Ramos (cell line): ENCODE results near the gene ARHGEF28.

Experiments used
- in situ Hi-C: fragments of 300-500 bp; cut with MboI; formaldehyde crosslinking; loops from one replicate; pipeline ENCODE4 v1.14.3; 2022; ENCODE audit warnings: low sequenced_read_pairs; ENCODE audit not compliant: unreplicated experiment

ARHGEF28 gene

DNA sequence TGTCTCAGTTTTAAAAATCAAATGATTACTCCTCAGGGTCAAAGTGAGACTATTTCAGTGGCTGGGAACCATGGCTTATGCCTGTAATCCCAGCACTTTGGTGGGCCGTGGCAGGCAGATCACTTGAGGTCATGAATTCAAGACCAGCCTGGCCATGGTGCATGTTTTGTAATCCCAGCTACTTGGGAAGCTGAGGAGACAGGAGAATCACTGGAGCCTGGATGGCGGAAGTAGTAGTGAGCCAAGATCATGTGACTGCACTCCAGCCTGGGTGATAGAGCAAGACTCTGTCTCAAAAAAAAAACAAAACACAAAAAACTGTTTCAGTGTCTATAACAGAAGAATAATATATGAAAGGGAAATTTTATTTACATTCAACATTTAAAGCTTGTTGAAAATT lies 182.9 kb downstream of the ARHGEF28 start:
- in situ Hi-C loops: no loop called here

DNA sequence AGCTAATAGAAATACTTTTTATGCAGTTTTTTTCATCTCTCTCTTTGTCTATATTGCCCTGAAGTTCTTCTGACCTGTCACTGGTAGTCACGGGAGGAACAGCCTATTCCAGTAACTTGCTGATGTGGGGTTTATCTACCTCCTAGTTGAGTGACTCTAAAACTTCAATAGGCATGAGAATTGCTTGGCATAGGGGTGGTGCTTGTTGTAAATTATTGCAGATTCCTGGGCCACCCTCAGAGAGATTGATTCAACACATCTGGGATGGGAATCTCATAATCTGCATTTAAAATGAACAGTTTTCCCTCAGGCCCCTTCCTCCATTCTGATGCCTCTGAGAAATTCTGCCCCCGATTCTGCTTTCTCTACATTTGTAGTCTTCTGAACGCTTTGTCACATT lies 184.4 kb downstream of the ARHGEF28 start:
- in situ Hi-C loops: no loop called here

DNA sequence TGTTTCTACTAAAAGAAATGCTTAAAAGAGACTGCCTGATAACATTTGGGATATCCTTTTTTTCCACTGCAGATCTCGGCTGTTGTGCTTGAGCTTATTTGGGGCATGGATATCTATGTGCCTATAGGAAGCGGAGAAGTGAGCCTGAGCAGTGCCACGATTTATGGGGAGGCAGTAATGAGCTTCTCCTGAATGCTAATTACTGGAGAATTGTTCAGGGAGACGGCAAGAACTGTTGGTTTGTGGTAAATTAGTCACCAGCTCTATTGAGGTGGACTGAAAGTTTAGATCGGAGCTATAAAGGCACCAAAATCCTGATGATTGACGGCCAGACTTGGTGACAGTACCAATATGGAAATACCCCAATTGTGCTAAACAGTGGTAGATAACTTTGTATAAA lies 186.5 kb downstream of the ARHGEF28 start:
- in situ Hi-C loops: no loop called here

DNA sequence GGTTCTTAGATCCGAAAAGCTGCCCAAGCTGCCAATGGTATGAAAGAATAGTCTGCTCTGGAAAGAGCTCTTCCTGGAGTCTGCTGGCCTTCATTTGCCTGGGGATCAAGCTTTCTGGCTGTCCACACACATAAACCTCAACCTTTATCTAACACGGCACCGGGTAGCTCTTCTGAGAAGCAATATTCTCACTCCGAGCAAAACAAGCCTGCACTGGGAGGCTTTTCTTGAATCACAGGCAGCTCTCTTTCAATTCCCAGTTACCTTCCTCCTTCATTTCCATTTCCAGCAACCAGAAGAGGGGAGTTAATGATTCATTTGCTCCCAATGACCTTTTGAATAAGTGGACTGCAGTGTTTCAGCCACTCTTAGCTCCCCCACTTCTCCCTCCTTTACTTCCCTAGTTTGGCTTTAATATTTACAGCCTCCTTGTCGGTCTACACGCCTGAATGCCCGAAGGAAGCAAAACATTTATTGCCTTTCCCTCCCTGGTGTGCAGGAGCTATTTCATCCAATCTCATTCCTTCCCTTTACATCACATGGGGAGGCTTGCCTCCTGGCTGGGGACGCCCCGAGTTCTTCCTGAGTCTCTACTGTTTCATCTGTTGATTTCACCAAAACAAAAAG lies 187.1 kb downstream of the ARHGEF28 start:
- in situ Hi-C loops: no loop called here

DNA sequence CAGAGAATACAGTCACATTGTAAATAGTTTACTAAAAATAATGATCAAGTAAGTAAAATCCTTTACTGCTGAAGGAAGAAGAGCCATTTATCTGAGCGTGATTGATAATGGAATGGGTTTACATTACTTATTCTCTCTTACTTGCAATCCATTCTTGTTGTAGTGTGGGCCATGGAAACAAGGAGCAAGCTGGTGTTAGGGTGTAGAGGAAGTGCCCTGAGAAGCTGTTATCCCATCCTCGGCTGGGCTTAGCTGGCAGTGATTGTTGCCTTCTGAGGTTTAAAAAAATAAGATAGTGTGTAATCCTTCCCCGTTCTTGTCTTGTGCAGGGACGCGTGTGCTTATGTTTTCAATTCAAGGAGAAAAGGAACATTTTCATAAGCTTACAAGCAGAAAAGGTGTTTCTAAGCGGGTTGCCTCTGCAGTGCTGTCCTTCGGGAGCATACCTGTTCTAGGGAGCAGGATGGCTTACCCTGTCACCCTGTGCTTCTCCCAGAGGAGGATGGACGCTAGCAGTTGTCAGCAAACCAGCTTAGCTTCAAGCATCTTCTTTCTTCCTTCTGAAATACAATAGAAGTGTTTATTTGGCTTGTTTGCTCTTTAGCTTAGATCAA lies 188.3 kb downstream of the ARHGEF28 start:
- in situ Hi-C loops: no loop called here

DNA sequence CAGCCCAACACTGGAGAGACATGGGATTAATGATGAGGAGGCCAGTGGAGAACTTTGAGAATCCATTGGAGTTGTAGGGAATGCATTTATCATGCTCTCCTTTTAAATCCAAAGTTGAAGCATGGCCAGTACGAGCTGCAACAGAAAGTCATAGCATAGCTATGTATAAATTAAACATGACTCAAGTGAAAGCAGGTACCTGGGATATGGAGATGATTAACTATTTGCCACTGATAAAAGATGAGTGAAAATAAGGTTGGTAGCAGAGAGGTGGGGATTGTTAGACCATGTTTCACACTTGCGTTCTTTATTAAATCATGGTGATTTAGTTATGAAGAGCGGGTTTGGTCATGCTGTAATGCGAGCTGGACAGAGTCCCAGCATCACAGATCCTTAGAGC lies 189.6 kb downstream of the ARHGEF28 start:
- in situ Hi-C loops: no loop called here

DNA sequence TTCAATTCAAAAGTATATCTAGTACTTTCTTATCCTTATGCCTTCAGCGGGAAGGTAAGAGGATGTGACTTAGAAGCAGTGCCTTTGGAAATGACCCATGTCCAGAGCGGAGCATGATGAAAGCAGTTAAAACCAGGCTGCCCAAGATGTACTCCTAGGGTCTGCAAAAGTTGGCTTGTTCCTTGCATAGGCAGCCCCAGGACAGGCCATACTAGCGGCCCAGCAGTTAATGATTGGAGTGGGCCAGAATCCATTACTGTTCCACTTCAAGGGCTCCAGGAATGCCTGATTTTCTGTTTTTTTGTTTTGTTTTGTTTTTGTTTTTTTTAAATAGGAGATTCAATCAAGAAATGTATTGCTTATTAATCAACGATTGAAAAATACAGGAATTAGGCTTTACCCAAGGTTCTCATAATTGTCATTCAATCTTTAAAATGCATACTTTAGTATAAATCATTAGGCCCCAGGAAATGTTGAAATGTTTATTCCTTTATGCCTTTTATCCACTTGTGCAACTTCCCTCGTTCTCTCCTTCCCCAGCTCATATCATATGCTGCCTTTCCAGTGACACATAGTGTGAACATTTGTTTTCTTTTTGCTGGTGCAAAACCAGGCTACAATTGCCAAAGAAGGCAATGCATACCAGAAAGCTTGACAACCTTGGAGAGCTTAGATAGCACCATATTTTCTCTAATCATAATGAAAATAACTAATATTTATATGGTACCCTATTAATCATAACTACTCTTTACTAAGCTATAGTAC lies 190.8 kb downstream of the ARHGEF28 start:
- in situ Hi-C loops: no loop called here

DNA sequence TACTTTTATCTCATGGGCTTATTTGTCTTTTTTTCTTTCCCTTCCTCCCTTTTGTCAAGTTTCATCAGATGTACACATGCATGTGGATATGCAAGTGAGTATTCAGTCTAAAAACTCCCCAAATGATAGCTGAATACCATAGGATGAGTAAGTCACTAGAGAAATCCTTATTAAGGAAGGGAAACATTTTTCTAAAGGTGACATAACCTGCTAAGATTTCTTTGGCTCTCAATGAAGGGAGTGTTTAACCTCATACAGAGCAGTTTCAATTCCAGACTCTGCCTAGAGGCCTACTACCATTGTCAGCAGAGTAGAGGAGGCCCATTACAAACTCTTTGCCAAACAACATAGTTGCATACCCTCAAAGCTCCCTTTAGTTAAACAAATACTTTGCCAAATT lies 192.4 kb downstream of the ARHGEF28 start:
- in situ Hi-C loops: no loop called here

DNA sequence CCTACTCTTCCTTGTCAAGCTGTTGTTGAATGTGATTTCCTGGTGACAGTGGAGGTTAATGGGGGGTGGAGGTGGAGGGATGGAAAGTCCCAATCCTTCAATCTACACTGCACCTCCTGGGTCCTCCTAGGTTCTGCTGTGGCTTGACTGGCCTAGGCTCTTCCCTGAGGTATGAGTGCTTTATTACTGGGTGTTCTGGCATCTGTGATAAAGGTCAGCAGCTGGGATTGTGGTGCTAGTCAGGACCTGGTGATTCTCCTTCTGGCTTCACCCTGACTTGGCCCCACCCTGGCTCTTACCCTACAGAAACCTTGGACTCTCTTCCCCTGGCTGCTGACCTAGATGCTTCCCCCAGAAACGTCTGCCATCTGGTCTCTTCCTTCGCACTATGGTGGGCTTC lies 194.3 kb downstream of the ARHGEF28 start:
- in situ Hi-C loops: no loop called here

DNA sequence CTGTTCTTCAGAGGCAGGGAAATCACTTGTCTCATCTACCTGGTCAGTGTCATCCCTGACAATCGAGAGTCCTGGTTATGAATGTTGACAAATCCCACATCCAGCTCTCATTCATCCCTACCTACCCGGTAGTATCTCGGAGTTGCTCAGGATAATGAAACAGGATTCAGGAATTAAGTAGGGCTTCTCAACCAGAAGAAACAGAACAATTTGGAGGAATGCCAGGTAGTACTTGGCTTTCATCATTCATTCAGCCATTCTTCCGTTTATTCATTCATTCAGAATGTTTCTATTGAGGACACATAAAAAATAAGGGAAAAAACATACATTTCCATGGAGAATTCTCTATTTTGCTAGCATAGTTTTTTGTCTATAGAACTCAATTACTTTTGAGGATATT lies 195.0 kb downstream of the ARHGEF28 start:
- in situ Hi-C loops: no loop called here

DNA sequence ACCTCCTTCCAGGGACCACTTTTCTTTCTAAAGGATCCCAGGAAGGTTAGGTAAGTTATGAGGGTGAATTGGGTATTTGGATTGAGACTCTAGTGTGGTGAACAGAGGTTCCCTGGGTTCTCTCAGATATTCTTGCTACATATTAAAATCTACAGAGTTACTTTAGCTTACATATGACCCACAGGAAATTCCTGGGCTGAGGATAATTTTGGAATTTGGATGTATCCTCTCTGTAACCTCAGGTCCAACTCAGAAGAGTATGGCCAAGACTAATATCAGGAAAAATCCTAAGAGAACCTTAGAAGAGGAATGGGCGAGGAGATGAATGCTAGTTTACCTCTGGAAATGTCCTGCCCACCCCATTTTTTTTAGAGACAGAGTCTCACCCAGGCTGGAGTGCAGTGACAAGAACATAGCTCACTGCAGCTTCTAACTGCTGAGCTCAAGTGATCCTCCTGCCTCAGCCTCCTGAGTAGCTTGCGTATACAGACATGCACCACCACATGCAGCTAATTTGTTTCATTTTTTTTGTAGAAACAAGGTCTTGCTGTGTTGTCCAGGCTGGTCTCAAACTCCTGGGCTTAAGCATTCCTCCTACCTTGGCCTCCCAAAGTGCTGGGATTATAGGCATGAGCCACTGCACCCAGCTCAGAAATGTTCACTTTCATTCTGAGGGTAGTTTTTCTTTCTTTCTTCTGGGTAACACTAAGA lies 196.4 kb downstream of the ARHGEF28 start:
- in situ Hi-C loops: no loop called here

DNA sequence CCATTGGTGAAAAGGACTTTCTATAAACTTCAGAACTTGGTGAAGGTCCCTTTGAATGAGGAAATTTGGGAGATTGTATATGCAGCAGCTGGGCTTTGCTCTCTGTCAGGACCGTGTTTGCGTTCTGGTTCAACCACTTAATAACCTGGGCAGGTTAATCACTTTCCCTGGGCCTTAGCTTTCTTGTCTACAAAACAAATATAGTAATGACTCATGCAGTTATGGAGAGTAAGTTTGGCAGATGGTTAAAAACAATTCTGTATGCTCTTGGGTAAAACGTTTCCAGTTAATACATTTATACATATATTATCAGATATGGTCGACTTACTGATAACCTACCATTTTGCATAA lies 197.0 kb downstream of the ARHGEF28 start:
- in situ Hi-C loops: no loop called here

DNA sequence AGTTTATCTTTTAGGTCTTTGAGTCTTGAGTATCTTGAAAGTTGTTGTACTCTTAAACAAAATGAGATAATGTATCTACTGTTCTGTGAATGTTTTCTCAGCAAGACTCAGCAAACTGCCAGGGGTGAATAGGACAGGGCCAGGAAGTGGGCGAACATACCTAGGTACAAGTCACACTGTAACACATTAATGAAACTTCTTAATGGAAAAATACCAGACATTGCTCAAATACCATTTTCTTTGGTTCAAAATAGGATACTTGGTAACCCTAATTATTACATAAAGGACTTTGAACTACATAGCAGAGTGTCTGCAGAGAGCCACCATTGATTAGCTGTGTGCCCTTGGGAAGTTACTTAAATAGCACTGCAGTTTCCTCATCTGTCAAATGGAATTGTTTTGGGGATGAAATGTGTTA lies 197.5 kb downstream of the ARHGEF28 start:
- in situ Hi-C loops: no loop called here

DNA sequence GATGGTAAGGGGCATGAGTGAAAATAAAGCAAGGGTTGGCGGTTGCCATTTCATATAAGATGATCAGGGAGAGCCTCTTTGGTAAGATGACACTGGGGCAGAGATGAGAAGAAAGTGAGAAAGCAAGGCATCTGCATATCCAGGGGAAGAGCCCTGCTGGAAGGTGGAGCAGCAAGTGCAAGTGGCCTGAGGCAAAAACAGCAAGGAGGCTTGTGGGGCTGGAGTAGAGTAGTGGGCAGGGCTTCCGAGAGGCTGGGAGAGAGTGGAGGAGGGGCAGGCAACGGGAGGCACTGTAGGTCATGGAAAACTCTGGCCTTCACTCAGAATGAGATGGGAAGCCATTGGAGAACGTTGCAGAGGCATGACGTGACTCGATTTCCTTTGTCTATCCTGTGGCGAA lies 199.2 kb downstream of the ARHGEF28 start:
- in situ Hi-C loops: no loop called here

DNA sequence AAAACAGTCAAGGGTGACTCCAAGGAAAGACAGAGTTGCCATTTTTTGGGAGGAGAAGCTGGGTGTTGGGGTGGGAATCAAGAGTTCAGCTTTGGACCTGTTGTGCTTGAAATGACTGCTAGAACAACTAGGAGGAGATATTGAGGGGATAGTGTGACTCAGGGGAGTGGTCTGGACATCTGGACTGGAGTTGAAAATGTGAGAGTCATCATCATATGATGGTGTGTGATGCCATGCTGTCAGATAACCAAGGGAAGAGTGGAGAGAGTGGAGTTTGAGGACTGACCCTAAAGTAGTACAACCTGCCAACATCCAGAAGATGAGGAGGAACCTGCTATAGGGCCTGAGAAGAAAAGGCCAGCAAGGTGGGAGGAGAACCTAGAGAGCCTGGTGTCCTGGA lies 199.7 kb downstream of the ARHGEF28 start:
- in situ Hi-C loops: no loop called here

DNA sequence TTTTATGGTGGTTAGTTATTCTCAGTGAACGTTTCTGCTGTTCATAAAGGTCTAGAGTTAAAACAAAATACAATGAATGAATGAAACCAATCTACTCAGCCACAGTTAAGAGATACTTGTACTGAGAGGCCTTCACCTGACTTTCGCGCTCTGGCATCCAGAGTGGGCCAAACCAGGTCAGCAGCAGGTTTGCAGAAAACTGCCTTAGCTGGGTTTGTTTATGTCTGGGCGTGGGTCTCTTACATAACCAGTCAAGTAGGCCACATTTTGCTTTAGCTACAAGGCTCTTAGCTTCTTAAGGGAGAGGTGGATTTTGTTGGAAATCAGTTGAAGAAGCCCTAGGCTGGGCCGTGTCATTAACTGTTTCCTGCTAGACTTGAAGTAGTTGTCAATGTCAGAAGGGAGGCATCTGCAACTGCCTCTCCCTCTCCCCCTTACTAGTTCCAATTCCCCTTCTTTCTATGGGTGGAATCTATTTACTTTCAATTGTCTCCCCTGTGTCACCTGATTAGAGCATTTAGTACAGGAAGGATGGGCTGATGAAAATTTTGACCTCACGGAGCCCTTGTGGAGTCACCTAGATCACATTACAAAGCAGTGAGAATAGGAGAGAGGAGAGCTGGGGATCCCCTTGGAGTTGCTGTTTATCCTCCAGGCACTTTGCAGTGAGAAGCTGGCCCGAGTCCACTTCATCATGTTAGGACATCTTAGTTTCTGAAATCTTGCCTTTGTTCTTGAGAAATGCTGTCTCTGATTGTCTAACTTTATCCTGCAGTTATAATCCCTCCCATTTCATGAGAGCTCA lies 200.5 kb downstream of the ARHGEF28 start:
- in situ Hi-C loops: no loop called here

DNA sequence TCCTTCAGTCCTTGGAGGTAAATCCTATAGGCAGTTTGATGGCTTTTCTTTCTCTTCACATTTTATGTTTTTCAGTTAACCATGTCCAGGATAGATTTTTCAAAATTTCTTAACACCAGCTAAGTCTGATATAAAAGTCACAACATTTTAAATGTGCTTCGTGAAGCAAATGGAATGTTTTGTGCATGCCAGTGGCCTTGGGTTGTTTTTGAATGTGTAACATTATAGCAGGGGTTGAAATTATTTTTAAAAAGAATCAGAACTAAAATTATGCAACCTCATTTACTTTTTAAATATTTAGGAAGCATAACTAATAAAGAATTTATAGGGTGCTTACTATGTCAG lies 201.1 kb downstream of the ARHGEF28 start:
- in situ Hi-C loops: no loop called here

DNA sequence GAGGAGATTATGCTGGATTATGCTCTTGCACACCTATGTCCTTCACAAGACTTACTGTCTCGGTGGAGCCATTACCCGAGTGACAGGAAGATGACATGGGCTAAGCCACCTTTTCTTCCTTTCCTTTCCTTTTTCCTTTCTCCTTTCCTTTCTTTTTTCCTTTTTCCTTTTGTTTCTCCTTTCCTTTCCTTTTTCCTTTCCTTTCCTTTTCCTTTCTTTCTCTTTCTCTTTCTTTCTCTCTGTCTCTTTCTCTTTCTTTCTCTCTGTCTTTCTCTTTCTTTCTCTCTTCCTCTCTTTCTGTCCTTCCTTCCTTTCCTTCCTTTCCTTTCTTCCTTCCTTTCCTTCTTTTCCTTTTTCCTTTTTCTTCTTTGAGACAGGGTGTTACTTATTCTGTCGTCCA lies 202.5 kb downstream of the ARHGEF28 start:
- in situ Hi-C loops: no loop called here

DNA sequence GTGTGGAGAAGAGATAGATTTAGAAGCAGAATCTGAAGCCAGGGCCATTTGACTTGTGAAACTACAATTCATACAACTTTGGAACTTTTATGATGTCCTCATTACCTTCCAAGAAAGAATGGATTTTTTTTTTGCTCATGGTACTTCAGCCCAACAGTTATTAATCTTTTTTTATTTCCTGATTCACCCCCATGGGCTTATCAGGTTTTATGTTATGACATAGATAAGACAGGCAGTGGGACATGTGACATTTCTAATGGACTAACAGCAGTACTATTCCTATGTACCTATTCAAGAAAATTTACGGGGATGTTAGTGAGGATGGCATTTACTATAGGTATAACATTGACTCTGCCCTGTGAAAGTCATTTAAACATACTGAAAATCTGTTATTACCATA lies 204.7 kb downstream of the ARHGEF28 start:
- in situ Hi-C loops: no loop called here

DNA sequence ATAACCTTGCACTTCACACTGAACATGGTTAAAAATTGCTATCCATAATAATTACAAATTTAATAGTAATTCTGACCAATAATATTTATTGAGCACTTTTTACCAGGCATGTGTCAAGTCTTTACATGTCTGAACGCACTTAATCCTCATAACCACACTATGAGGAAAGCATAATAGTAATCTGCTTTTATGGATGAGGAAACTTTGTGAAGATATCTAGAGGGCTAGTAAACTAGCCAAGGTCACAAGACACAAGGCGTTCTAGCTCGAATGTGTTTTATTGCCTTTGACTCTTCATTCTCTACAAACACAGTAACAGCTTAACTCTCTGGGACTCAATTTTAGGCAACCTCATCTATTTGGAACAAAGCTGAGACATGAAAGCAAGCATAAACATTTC lies 205.1 kb downstream of the ARHGEF28 start:
- in situ Hi-C loops: no loop called here

DNA sequence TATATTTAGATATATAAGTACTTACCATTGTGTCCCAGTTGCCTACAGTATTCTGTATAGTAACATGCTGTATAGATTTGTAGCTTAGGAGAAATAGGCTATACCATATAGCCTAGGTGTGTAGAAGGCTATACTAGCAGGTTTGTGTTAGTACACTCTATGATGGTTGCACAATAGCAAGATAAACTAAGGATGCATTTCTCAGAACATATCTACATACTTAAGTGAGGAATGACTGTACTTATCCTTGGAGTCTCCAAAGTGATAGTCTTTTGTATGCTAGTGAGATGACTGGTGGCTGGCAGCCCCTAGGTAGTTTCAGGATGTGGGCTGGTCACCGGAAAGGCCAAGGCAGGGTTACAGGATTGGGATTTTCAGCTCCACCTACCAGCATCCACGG lies 208.7 kb downstream of the ARHGEF28 start:
- in situ Hi-C loops: no loop called here
